ENCODE results near the gene KCTD1. TPM values are rescaled to one million over a fixed set of nuclear protein-coding genes. Genes with fewer than 3 reads are reported as not detected.
A peak's percentile ranks its signal among the peaks of the same experiment; 100 is the strongest.

Gene KCTD1
- total RNA-seq, 1 donor from 2014 or later: 83.8 TPM

DNA sequence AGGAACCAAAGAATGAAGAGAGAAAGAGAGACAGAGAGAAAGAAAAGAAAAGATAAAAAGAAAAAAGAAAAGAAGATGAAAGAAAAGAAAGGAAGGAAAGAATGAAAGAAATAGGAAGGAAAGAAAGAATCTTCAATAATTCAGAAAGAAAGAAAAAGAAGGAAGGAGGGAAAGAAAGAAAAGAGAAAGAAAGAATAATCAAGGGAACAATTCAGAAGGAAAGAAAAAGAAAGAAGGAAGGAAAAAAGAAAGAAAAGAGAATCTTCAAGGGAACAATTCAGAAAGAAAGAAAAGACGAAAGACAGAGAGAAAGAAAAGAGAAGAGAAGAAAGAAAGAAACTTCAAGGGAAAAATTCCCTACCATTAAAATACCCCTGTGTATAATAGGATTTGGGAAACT is 5.6 kb upstream of the KCTD1 start:
- no peak for TF ChIP-seq CTCF (conservative IDR thresholded peaks at IDR 0.05)
- Mint-ChIP-seq H3K27ac (no peak overlapping the region), H3K9me3 (no peaks in the 10 kb centered on the region), H3K4me3 (no peak overlapping the region), H3K27me3 (peaks cover 29% of the 10 kb centered on the region), H3K4me1 (ENCODE audit: unreplicated experiment) (peaks cover 36% of the 10 kb centered on the region), H3K36me3 (no peaks in the 10 kb centered on the region)
- no peak for DNase-seq (ENCODE audit: extremely low spot score, unreplicated experiment)

GRCh38 chr18:26551695-26552081 is 3.3 kb upstream of the KCTD1 start:
- H3K4me3 Mint-ChIP-seq: peak overlapping the region; percentile 50
- peaks cover 29% of the 10 kb centered on the region for H3K27me3 Mint-ChIP-seq
- peak overlapping the region; percentile 58 for H3K27ac Mint-ChIP-seq
- no peak for DNase-seq (ENCODE audit: extremely low spot score, unreplicated experiment)
- H3K36me3 Mint-ChIP-seq: peaks cover 7% of the 10 kb centered on the region
- H3K9me3 Mint-ChIP-seq: no peaks in the 10 kb centered on the region
- H3K4me1 Mint-ChIP-seq (ENCODE audit: unreplicated experiment): peaks cover 31% of the 10 kb centered on the region
- TF ChIP-seq CTCF (conservative IDR thresholded peaks at IDR 0.05): no peak

GRCh38 chr18:26550998-26551694 is 2.8 kb upstream of the KCTD1 start:
- H3K27ac Mint-ChIP-seq: peak overlapping the region; percentile 58
- peaks cover 31% of the 10 kb centered on the region for H3K4me1 Mint-ChIP-seq (ENCODE audit: unreplicated experiment)

DNA sequence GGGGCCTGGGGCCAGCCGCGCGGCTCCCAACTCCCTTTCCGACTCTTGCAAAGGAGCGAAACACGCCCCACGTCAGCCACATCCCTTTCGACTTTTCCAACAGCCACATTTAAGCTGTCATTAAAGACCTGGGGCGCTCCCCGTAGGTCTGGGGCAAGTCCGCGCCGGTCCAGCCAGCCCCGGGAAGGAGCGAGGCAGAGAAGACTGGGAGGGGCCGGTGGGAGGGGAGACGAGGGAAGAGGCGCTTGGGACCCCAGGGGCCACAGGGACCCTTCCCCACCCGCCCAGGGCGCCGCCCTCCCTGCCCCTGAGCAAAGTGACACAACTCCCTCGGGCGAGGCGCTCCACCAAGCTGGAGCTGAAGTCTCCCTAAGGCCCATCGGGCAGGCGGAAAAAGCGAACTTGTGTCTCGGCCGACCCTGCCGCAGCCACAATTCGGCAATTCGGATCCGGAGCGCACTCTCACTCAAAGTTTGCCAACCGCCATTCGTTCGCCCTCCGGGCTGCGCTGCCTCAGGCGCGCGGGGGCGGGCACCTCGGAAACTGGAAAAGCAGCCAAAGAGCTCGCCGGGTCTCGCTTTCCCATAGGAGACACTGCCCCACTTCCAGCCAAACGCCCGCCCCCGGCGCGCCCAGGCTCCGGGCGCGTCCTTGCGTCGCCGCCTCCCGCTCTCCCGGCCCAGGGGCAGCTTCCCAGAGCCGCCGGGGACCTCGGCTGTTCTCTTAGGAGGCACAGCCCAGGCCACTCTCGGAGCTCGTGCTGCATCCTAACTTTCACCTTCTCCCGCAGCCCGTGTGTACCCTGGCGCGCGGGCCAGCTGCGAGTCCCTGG is 1.1 kb upstream of the KCTD1 start:
- Mint-ChIP-seq H3K4me3 (peak overlapping the region; percentile 89), H3K9me3 (no peaks in the 10 kb centered on the region), H3K4me1 (ENCODE audit: unreplicated experiment) (peaks cover 39% of the 10 kb centered on the region), H3K36me3 (peaks cover 21% of the 10 kb centered on the region), H3K27me3 (peaks cover 29% of the 10 kb centered on the region), H3K27ac (peak overlapping the region; percentile 87)
- peak; percentile 79 for DNase-seq (ENCODE audit: extremely low spot score, unreplicated experiment)
- TF ChIP-seq CTCF (conservative IDR thresholded peaks at IDR 0.05): no peak

More at GRCh38 chr18:26550998-26551694, 2.8 kb upstream of the KCTD1 start:
- Mint-ChIP-seq H3K4me3 (peak overlapping the region; percentile 50), H3K36me3 (peaks cover 12% of the 10 kb centered on the region), H3K27me3 (peaks cover 29% of the 10 kb centered on the region), H3K9me3 (no peaks in the 10 kb centered on the region)
- TF ChIP-seq CTCF (conservative IDR thresholded peaks at IDR 0.05): no peak
- DNase-seq (ENCODE audit: extremely low spot score, unreplicated experiment): no peak

DNA sequence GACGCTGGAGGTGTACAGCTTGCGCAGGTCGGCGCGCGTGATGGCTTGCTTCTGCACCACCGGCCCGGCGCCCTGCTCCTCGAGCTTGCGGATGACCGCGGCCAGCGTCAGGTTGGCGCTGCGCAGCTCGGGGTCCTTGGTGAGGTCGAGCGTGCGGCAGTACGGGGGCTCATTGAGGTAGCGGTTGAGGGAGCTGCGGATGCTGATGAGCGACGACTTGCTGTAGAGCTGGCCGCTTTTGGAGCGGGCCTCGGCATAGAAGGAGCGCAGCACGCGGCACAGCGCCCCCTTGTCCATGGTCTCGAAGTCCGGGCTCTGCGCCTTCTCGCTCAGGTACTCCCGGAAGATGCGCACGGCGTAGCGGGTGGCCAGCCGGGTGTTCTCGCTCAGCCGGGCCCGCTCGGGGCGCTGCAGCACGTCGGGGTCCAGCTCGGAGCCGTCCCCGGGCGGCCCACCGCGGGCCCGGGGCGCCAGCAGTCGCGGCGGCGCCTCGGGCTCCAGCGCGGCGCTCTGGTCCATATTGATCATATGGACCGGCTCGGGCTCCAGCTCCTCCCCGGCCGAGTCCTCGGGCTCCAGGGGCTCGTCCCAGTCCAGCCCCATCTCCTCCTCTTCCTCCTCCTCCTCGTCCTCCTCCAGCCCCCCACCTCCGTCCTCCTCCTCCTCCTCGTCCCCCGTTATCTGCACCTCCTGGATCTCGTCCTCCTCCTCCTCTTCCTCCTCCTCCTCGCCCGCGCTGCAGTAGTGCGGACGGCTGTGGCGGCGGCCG is 523 bp downstream of the KCTD1 start:
- peaks cover 52% of the 10 kb centered on the region for H3K4me1 Mint-ChIP-seq (ENCODE audit: unreplicated experiment)
- DNase-seq (ENCODE audit: extremely low spot score, unreplicated experiment): peak; percentile 84
- H3K36me3 Mint-ChIP-seq: peaks cover 26% of the 10 kb centered on the region
- peak; percentile 70 for TF ChIP-seq CTCF (conservative IDR thresholded peaks at IDR 0.05)
- H3K4me3 Mint-ChIP-seq: peak overlapping the region; percentile 95
- peak overlapping the region; percentile 91 for H3K27ac Mint-ChIP-seq
- peaks cover 23% of the 10 kb centered on the region for H3K27me3 Mint-ChIP-seq
- no peaks in the 10 kb centered on the region for H3K9me3 Mint-ChIP-seq

All from type B pancreatic cell (in vitro differentiated cells).